Stimulated activated CD4-positive, alpha-beta T cell treated with anti-CD3 and anti-CD28 coated beads, Interleukin-1b, Interleukin-23, amount 100 ng/mL, for 1 hour (primary cell): ENCODE results near the gene USP48.
"Not testable (repeated sequence)": the region's sequence is repeated elsewhere in the genome, so short reads cannot be mapped to it uniquely, and the experiment has no call there.

Experiments
- DNase-seq, 2 donors: peaks; one replicate each; pipeline ENCODE4 v3.0.0-alpha.2; 2020; ENCODE audit warnings: low read depth in 2 of 2

The USP48 gene

GRCh38 chr1:21774835-21775549 is 8.0 kb downstream of the USP48 start:
- DNase-seq, result no peak

- no peak for DNase-seq
Observed at GRCh38 chr1:21773585-21773984, 9.4 kb downstream of the USP48 start.

- not testable (repeated sequence) for DNase-seq
Observed at GRCh38 chr1:21771672-21772071, 11.3 kb downstream of the USP48 start.

GRCh38 chr1:21770602-21771001 is 12.3 kb downstream of the USP48 start:
- DNase-seq, result not testable (repeated sequence)

GRCh38 chr1:21770201-21770600 is 12.7 kb downstream of the USP48 start:
- DNase-seq, result no peak

- not testable (repeated sequence) for DNase-seq
Observed at GRCh38 chr1:21767106-21767505, 15.8 kb downstream of the USP48 start.

GRCh38 chr1:21766210-21766609 is 16.7 kb downstream of the USP48 start:
- DNase-seq, result no peak

GRCh38 chr1:21764615-21765423 is 18.1 kb downstream of the USP48 start:
- DNase-seq, result no peak

- DNase-seq, result no peak
Observed at GRCh38 chr1:21763694-21764419, 19.1 kb downstream of the USP48 start.

GRCh38 chr1:21763236-21763635 is 19.7 kb downstream of the USP48 start:
- DNase-seq, result no peak

GRCh38 chr1:21762022-21762404 is 20.9 kb downstream of the USP48 start:
- DNase-seq, result no peak

- DNase-seq, result no peak
Observed at GRCh38 chr1:21761052-21761451, 21.9 kb downstream of the USP48 start.

GRCh38 chr1:21759818-21760217 is 23.1 kb downstream of the USP48 start:
- DNase-seq, result no peak

- no peak for DNase-seq
Observed at GRCh38 chr1:21759182-21759581, 23.8 kb downstream of the USP48 start.

GRCh38 chr1:21758614-21759013 is 24.3 kb downstream of the USP48 start:
- DNase-seq, result no peak

GRCh38 chr1:21756393-21757089 is 26.4 kb downstream of the USP48 start:
- no peak for DNase-seq

GRCh38 chr1:21755067-21755466 is 27.9 kb downstream of the USP48 start:
- DNase-seq, result no peak

- DNase-seq, result no peak
Observed at GRCh38 chr1:21754583-21754982, 28.4 kb downstream of the USP48 start.

GRCh38 chr1:21752186-21752585 is 30.8 kb downstream of the USP48 start:
- no peak for DNase-seq

- no peak for DNase-seq
Observed at GRCh38 chr1:21751281-21751680, 31.7 kb downstream of the USP48 start.

GRCh38 chr1:21750841-21751240 is 32.1 kb downstream of the USP48 start:
- DNase-seq, result no peak
